ENCODE data around the gene MIOX. TPM values are rescaled to one million over a fixed set of nuclear protein-coding genes. Genes with fewer than 3 reads are reported as not detected.

MIOX gene
- total RNA-seq (2022; extraction: Qiagen RNA extraction), result 0.12 TPM in 1 of 5 replicates, not detected in the others

DNA sequence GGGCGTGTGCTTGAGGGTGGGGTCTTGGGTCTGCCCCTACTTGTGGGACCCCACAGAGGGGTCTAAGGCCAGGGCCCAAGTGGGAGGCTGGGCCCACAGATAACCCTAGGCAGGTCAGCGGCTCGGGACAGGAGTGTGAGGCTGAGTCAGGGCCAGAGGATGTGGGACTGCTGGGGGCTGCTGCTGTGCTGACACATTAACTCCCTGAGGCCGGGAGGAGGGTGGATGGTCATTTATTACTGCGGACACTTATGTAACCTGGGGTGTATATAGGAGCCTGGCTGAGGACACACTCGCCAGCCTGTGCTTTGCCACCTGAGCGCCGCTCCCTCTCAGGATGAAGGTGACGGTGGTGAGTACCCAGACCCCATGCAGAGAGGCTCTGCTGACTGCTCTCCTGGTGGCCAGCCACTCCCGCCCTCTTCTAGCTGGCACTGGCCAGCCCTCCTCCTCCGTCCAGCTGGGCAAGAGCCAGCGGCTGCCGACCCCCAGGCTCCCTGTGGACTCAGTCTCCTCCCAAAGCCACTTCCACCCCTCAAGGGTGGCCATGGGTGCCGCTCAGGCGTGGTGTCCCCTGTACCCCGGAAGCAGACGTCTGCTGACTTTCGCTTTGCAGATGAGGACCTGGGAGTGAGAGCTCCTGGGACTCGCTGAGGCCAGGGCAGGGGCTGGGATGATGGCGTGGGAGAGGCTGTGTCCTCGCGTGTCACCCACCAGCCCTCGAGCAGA, at the start of gene MIOX:
TSS of gene MIOX (plus strand) at position 299 of the 729 bp plus-strand sequence. CDS start at position 338, 39 bp downstream.

DNA sequence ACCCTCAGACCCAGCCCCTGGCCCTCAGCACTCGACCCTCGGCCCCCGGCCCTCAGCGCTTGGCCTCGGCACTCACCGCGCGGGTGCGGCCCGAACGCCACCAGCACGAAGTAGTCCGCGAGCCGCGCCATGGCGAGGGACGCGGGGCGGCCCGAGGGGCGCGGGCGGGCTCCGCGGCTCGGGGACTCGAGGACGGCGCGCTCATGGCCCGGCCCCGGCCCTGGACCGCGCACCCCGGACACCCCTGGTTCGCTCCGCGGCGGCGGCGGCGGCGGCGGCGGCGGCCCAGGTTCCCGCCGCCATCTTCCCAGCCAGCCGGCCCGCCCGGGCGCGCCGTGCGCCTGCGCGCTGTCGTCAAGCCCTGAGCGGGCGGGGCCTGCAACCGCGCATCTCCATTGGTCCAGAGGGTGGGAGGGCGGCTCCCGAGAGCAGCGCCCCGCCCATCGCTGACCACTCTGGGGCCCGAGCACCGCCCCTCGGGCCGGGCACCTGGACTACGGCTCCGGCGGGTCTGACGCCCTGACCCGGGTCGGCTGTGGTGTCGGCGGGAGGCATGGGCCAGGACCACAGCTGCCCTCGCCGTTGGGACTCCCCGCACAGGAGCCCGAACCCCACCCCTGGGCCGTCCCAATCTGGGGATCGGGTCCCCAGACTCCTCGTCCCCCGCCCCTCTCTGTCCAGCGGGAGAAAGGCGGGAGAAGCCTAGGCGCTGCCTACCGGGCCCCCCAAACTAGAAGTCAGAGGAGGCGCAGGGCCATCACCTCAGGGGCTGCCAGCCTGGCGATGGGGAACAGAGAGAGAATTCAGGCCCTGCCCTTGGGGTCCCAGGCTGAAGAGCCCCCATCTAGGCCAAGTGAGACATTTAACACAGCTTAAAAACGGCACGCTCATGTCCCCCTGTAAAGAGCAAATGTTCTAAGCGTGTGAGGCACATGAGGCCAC, 11.7 kb upstream of the MIOX start, which contains the start of gene SBF1:
TSS of gene SBF1 (minus strand) at position 326 of the 942 bp plus-strand sequence. CDS start at position 131, 195 bp downstream.

DNA sequence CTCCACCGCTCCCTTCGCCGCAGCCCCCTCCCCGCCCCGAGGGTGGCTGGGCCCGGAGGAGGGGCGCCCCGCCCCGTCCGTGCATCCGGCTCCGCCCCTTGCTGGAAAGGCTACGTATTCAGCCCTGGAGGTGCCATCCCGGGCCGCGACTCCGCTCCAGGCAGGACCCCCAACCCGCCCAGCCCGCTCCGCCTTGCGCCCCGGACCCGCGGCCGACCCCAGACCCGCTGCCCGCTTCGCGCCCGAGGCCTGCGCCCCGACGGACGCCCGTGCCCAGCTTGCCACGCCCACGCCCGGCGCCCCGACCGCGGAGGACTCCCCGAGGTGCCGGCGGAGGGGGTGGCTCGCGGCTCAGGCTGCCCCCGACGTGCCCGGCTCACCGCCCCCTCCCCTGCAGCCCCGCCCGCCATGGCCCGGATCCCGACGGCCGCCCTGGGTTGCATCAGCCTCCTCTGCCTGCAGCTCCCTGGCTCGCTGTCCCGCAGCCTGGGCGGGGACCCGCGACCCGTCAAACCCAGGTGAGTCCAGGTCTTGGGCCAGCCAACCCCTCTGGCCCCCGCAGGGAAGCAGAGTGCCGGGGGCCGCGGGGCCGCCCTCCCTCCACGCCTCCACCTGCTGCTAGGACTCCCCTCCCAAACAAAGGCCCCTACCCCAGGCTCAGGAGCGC, 5.1 kb upstream of the MIOX start, which contains the start of gene ADM2:
TSS of gene ADM2 (plus strand) at position 104 of the 667 bp plus-strand sequence. CDS start at position 409, 305 bp downstream.

GRCh38 chr22:50507421-50507990, 20.8 kb downstream of the MIOX start, which contains the start of gene LMF2:
TSS of gene LMF2 (minus strand) at chr22:50507702. CDS start at chr22:50507675, 27 bp downstream.

GRCh38 chr22:50507991-50508884, 21.6 kb downstream of the MIOX start, which contains the start of gene NCAPH2:
TSS of gene NCAPH2 (plus strand) at chr22:50508224. CDS start at chr22:50508338, 114 bp downstream.

DNA sequence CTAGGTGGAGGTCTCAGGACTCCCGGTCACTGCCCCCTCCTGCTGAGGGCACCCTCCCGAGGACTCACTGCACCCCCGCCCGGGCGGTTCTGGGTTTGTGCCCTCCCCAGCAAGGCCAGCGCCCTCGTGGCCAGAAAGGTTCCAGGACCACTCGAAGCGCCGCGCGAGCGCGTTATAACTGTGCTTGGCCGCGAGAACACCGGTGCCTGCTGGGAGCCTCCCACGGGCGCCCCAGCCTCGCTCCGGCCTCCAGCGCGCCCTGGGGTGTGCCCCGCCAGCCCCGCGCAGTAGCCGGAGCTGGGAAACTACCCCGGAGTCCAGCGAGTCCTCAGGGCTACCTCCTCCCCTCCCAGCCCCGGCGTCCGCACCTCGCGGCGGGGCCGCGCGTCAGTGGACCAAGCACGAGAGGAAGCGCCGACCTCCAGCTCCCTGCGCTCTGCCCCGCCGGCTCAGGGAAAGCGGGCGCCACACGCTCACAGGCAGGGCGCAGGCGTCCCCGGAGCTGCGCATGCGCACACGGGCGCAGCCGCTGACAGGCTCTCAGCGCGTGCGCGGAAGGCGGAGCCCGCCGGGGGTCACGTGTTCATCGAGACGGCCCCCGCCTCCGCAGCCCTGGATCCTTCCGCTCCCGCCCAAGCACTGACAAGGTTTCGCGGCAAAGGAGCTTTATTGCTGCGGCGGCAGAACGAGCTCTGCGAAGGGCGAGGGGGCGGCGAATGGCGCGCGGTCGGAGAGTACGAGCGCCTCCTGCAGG, 38.6 kb downstream of the MIOX start, which contains the start of gene SCO2:
TSS of gene SCO2 (minus strand) at position 495 of the 754 bp plus-strand sequence. CDS start 1,187 bp downstream, outside the sequence.

GRCh38 chr22:50529897-50530579, 43.4 kb downstream of the MIOX start, which contains the start of gene TYMP:
TSS of gene TYMP (minus strand) at chr22:50530012. CDS start at chr22:50529709, 303 bp downstream.

Other genes with a start within 250 kb of the MIOX start
- 6.3 to 13.5 TPM (median 12.4 TPM) in 5 replicates for gene TUBGCP6, start 241.8 kb upstream of the MIOX start, total RNA-seq (2022; extraction: Qiagen RNA extraction)
- gene HDAC10, start 235.6 kb upstream of the MIOX start, total RNA-seq (2022; extraction: Qiagen RNA extraction), result 7.2 to 15.7 TPM (median 12.1 TPM) in 5 replicates
- 19.3 to 29.1 TPM (median 25.8 TPM) in 5 replicates for gene MAPK12, start 225.2 kb upstream of the MIOX start, total RNA-seq (2022; extraction: Qiagen RNA extraction)
- 4.7 to 7.6 TPM (median 7.3 TPM) in 5 replicates for gene MAPK11, start 216.5 kb upstream of the MIOX start, total RNA-seq (2022; extraction: Qiagen RNA extraction)
- gene PLXNB2, start 179.2 kb upstream of the MIOX start, total RNA-seq (2022; extraction: Qiagen RNA extraction), result 85.2 to 127 TPM (median 116 TPM) in 5 replicates
- 1.6 to 4.0 TPM (median 3.7 TPM) in 5 replicates for gene DENND6B, start 159.8 kb upstream of the MIOX start, total RNA-seq (2022; extraction: Qiagen RNA extraction)
- 10.0 to 16.3 TPM (median 13.7 TPM) in 5 replicates for gene PPP6R2, start 143.5 kb upstream of the MIOX start, total RNA-seq (2022; extraction: Qiagen RNA extraction)
- 16.9 to 28.6 TPM (median 27.1 TPM) in 5 replicates for gene SBF1, start 11.8 kb upstream of the MIOX start, total RNA-seq (2022; extraction: Qiagen RNA extraction)
- 0.38 to 0.83 TPM (median 0.64 TPM) in 5 replicates for gene ADM2, start 5.3 kb upstream of the MIOX start, total RNA-seq (2022; extraction: Qiagen RNA extraction)
- gene LMF2, start 20.8 kb downstream of the MIOX start, total RNA-seq (2022; extraction: Qiagen RNA extraction), result 30.7 to 56.5 TPM (median 52.0 TPM) in 5 replicates
- gene NCAPH2, start 21.4 kb downstream of the MIOX start, total RNA-seq (2022; extraction: Qiagen RNA extraction), result 33.1 to 39.8 TPM (median 37.6 TPM) in 5 replicates
- 2.7 to 9.9 TPM (median 5.5 TPM) in 5 replicates for gene SCO2, start 38.7 kb downstream of the MIOX start, total RNA-seq (2022; extraction: Qiagen RNA extraction)
- gene TYMP, start 43.2 kb downstream of the MIOX start, total RNA-seq (2022; extraction: Qiagen RNA extraction), result 11.8 to 22.2 TPM (median 19.6 TPM) in 5 replicates
- gene KLHDC7B, start 59.0 kb downstream of the MIOX start, total RNA-seq (2022; extraction: Qiagen RNA extraction), result 0.02 to 0.03 TPM (median 0.03 TPM) in 4 of 5 replicates, not detected in the other
- 0.23 to 0.34 TPM (median 0.30 TPM) in 3 of 5 replicates, not detected in the others for gene SYCE3, start 76.1 kb downstream of the MIOX start, total RNA-seq (2022; extraction: Qiagen RNA extraction)
- gene CPT1B, start 91.6 kb downstream of the MIOX start, total RNA-seq (2022; extraction: Qiagen RNA extraction), result 9.9 to 17.7 TPM (median 15.5 TPM) in 5 replicates
- gene CHKB, start 96.0 kb downstream of the MIOX start, total RNA-seq (2022; extraction: Qiagen RNA extraction), result 15.1 to 22.6 TPM (median 21.0 TPM) in 5 replicates
- 2.7 to 4.3 TPM (median 4.0 TPM) in 5 replicates for gene MAPK8IP2, start 113.9 kb downstream of the MIOX start, total RNA-seq (2022; extraction: Qiagen RNA extraction)
- gene ARSA, start 141.3 kb downstream of the MIOX start, total RNA-seq (2022; extraction: Qiagen RNA extraction), result 18.8 to 26.8 TPM (median 24.2 TPM) in 5 replicates
- 3.0 to 5.7 TPM (median 4.6 TPM) in 5 replicates for gene SHANK3, start 186.0 kb downstream of the MIOX start, total RNA-seq (2022; extraction: Qiagen RNA extraction)